GM19239 (cell line): ENCODE results near the gene ARAP2.
A peak's percentile ranks its signal among the peaks of the same experiment; 100 is the strongest.

Source experiments
- DNase-seq: peaks from one replicate; pipeline ENCODE4 v3.0.0; 2011; ENCODE audit warnings: low spot score; ENCODE audit not compliant: insufficient read length
- FAIRE-seq: peaks from 2 replicates; lab custom pipeline; 2011; peaks lifted over from hg19 to GRCh38; lab: Jason Lieb, UNC

The ARAP2 gene

DNA sequence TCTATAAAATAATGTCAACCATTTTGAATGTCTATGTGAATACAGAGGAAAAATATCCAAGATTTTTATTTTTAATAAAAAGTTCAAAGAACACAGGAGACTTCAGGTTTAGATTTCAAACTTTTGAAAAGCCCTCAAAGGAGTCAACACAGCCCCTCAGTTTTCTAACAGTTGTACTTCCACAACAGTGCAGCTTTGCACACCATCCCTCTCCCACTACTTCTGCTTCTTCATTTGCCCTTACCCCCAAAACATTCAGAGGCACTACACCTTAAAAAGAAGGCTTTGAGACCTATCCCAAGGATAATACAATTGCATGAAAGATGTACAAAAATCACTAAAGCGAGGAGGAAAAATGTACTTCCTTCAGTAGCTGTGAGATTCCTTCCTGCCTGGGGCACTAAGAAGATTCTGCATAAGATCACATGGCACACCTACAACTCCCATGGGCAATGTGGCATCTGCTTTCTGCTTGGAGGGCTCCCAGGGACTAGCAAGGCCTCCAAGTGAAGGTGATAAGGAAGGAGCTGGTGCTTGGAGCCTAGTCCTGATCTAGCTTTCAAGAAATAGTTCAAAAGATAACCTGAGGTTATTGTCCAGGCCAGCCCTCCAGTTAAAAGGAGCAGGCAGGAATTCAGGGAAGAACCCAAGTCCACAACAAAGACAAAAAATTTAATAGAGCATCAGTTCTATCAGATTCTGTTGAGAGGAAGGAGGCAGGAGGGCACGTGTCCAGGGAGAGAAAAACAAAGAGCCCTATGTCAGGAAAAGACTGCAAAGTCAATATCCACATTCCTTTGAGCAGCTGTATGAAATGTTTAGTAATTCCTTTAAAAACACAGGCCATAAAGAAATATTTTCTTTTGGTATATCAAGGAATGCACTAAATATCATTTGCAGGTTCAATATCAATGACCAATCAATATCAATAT lies 19.1 kb downstream of the ARAP2 start:
- FAIRE-seq (peak; percentile 64), DNase-seq (no peak)

GRCh38 chr4:36222702-36223101 lies 21.6 kb downstream of the ARAP2 start:
- FAIRE-seq (peak; percentile 52), DNase-seq (no peak)

DNA sequence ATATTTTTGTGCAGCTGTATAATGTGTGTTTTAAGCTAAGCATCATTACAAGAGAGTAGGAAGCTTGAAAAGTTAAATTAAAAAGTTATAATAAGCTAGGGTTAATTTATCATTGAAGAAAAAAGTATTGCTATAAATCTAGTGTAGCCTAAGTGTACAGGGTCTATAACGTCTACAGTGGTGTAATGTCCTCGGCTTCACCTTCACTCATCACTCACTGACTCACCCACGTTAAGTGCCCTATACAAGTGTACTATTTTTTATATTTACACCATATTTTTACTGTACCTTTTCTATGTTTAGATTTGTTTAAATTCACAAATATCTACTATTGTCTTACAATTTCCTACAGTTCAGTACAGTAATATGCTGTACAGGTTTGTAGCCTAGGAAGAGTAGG lies 23.5 kb downstream of the ARAP2 start:
- DNase-seq (no peak), FAIRE-seq (no peak)

- DNase-seq (no peak), FAIRE-seq (peak; percentile 48)
These were observed 26.2 kb downstream of the ARAP2 start for GRCh38 chr4:36218121-36218520.

- DNase-seq (no peak), FAIRE-seq (no peak)
These were observed 28.7 kb downstream of the ARAP2 start for GRCh38 chr4:36215627-36216026.

- no peak for DNase-seq
- no peak for FAIRE-seq
These were observed 29.4 kb downstream of the ARAP2 start for GRCh38 chr4:36214735-36215485.

DNA sequence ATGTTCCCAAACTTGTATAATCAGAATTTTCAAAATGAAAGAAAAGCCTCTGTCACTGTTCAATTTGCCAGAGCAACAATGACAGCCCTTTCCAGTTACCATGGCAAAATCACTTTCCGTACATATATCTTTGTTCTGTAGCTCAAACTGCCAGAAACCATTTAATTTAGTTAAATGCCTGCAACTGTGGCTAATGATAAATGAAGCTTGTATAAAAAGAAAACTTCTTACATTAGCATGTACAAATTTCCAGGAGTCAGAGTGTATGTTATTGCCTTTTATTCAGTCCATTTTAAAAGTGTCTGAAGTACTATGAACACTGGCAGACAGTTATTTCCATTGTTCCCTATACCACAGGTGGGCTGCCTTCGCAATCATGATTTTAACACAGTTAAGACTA lies 30.3 kb downstream of the ARAP2 start:
- FAIRE-seq, result no peak
- no peak for DNase-seq

- FAIRE-seq (no peak), DNase-seq (no peak)
These were observed 33.2 kb downstream of the ARAP2 start for GRCh38 chr4:36211084-36211483.

GRCh38 chr4:36209941-36210649 lies 34.2 kb downstream of the ARAP2 start:
- DNase-seq (no peak), FAIRE-seq (peak; percentile 92)

DNA sequence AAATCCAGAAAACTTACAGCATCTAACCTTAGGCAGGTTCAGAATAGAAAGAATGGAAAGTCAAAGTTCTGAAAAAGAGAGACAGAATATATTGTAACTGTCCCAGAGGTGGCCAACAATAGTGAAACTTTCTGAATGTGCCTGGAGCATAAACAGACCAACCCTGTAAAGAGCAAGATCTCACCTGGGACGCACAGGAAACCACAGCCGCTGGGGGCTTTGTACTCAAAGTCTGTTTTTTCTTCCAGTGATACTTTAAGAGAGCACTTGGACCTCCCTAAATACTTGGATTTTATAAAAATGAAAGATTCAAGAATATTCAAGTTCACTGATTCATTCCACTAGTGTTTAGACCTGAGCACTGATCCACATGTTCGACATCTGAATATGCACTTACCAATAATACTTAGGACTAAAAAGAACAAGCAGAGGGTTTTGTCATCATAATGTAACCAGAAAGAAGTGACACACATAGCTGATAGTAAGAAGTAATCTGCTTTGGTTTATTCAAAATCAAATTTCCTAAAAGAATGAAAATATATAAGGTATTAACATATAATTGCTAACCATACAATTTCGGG lies 35.3 kb downstream of the ARAP2 start:
- DNase-seq (no peak), FAIRE-seq (peak; percentile 71)

- FAIRE-seq (peak; percentile 83), DNase-seq (no peak)
These were observed 36.3 kb downstream of the ARAP2 start for GRCh38 chr4:36207831-36208520.

GRCh38 chr4:36207367-36207766 lies 36.9 kb downstream of the ARAP2 start:
- DNase-seq (no peak), FAIRE-seq (no peak)

GRCh38 chr4:36206603-36207311 lies 37.6 kb downstream of the ARAP2 start:
- FAIRE-seq, result peak; percentile 44
- DNase-seq, result no peak

- no peak for DNase-seq
- no peak for FAIRE-seq
These were observed 38.3 kb downstream of the ARAP2 start for GRCh38 chr4:36206012-36206411.

GRCh38 chr4:36198861-36199260 lies 45.5 kb downstream of the ARAP2 start:
- DNase-seq (no peak), FAIRE-seq (no peak)

DNA sequence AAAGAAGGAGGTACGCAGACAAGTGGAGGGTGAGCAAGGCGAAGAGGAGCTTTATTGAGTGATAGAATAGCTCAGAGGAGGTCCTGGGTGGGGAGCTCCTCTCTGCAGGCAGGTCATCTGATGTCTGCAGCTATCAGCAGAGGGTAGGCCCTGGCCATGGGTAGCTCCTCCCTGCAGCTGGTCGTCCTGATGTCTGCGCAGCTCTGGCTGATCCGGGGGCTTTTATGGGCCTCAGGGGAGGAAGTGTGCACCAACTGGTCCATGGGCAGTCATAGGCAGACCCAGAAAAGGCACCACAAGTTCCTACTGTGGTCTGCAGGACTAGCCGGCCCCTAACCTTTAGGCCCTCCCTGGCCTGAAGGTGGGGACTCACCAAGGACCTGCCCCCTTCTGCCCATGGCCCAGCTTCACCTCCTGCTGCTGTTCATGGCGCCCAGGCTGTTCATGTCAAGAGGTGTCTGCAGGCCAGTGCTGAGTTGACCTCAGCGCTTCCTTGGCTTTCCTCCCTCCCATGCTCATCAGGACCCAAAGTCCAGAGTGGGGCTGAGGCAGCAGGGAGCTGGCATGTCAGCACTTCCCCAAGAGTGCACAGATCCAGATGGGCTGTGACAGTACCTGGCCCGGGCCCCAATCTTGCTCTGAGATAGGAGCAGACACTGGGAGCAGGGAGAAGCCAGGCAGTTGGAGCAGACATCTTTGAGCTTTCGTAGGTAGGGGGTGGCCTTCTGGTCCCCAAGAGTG lies 46.1 kb downstream of the ARAP2 start:
- DNase-seq, result no peak
- no peak for FAIRE-seq

- DNase-seq, result no peak
These were observed 46.8 kb downstream of the ARAP2 start for GRCh38 chr4:36197501-36197900.

GRCh38 chr4:36196145-36196913 lies 48.0 kb downstream of the ARAP2 start:
- DNase-seq (no peak), FAIRE-seq (no peak)

More at GRCh38 chr4:36197501-36197900, 46.8 kb downstream of the ARAP2 start:
- no peak for FAIRE-seq
